Measurements from ENCODE around the gene NLRC5.

GRCh38 chr16:56961386-56961785, 28.0 kb upstream of the NLRC5 start:
- TF ChIP-seq CTCF (IDR thresholded peaks at IDR 0.05) (no peak), EP300 (IDR thresholded peaks at IDR 0.05) (no peak)
